H1 (cell line): ENCODE results near the gene DNAJC2. TPM values are rescaled to one million over a fixed set of nuclear protein-coding genes. Genes with fewer than 3 reads are reported as not detected.

ENCODE experiments used
- BACH1 ChIP-seq: IDR thresholded peaks from 2 replicates; pipeline ENCODE4 v1.6.1; 2012; ENCODE audit warnings: low read length, improper control_type of control experiment
- CHD7 ChIP-seq: fragments of 300-600 bp; sonication (generic); IDR thresholded peaks from 2 replicates; pipeline ENCODE4 v1.7.1; 2012; ENCODE audit warnings: low read length, moderate library complexity, mild to moderate bottlenecking, inconsistent platforms; ENCODE audit not compliant: insufficient replicate concordance
- CREB1 ChIP-seq: IDR thresholded peaks from 2 replicates; pipeline ENCODE4 v1.6.1; 2012; ENCODE audit warnings: inconsistent platforms
- PHF8 ChIP-seq: fragments of 200-600 bp; sonication (generic); conservative IDR thresholded peaks from 2 replicates; pipeline ENCODE4 v1.7.1; 2012; ENCODE audit warnings: low read depth, mild to moderate bottlenecking, inconsistent platforms, low read length, moderate library complexity
- RBBP5 ChIP-seq: IDR thresholded peaks from 2 replicates; pipeline ENCODE4 v1.7.1; 2012; ENCODE audit warnings: low read depth, mild to moderate bottlenecking, inconsistent platforms, low read length, moderate library complexity, borderline replicate concordance
- RNF2 ChIP-seq: fragments of 200-900, 300-1000 bp; sonication (generic); IDR thresholded peaks from 2 replicates; pipeline ENCODE4 v1.7.1; 2016; ENCODE audit warnings: borderline replicate concordance, low read depth, mild to moderate bottlenecking, antibody characterized with exemption, low read length; ENCODE audit not compliant: poor library complexity, severe bottlenecking; ENCODE audit errors: missing control alignments
- SP1 ChIP-seq: IDR thresholded peaks from 2 replicates; pipeline ENCODE4 v1.6.1; 2011; ENCODE audit warnings: low read depth, low read length
- SP4 ChIP-seq: IDR thresholded peaks from 2 replicates; pipeline ENCODE4 v1.6.1; 2012; ENCODE audit warnings: low read length, inconsistent platforms
- SRF ChIP-seq: IDR thresholded peaks from 2 replicates; pipeline ENCODE4 v1.6.1; 2011; ENCODE audit warnings: mild to moderate bottlenecking, low read depth, low read length, moderate library complexity
- TCF12 ChIP-seq: IDR thresholded peaks from 2 replicates; pipeline ENCODE4 v1.6.1; 2011; ENCODE audit warnings: low read depth, mild to moderate bottlenecking, low read length
- polyA plus RNA-seq, 7 experiments: library from polyadenylated mRNA; depleted of rRNA in 3 of 7; stranded (reverse) in 5 of 7; unstranded in 2 of 7; fragments of >200 nt in 5 of 7; fragments of 200-250 nt in 2 of 7; gene quantifications; 1 replicate in 5 of 7; 2 replicates in 1 of 7; 4 replicates in 1 of 7; pipeline versions ENCODE4 v1.2.1 to v1.2.3, GENCODE V29; 2011 to 2013; ENCODE audit warnings: missing spikeins in 2 of 7, mixed read lengths in 2 of 7
- total RNA-seq: library from RNA; stranded (reverse); fragmentation: NEBNext Ultra II Directional; extraction: Animal tissue kit (Norgen Biotek cat#: 25700); gene quantifications from 2 replicates; pipeline ENCODE4 v1.2.1, GENCODE V29; 2021
- TF ChIP-seq, protein P1 (sequence below): IDR thresholded peaks from 2 replicates; pipeline ENCODE4 v1.6.1; 2012; ENCODE audit warnings: low read length, inconsistent platforms

DNAJC2 gene
- total and polyA plus RNA-seq, 2 of the 8 experiments (the other 6 are each of a cell fraction or from before 2014, with no cell fraction given) = 9.8 to 42.2 TPM

- TF ChIP-seq CHD7 (no peak), SRF (no peak), SP4 (no peak), TCF12 (no peak), PHF8 (no peak), SP1 (no peak), BACH1 (no peak), CREB1 (no peak), RBBP5 (no peak), RNF2 (no peak)
- TF ChIP-seq, protein P1, sequence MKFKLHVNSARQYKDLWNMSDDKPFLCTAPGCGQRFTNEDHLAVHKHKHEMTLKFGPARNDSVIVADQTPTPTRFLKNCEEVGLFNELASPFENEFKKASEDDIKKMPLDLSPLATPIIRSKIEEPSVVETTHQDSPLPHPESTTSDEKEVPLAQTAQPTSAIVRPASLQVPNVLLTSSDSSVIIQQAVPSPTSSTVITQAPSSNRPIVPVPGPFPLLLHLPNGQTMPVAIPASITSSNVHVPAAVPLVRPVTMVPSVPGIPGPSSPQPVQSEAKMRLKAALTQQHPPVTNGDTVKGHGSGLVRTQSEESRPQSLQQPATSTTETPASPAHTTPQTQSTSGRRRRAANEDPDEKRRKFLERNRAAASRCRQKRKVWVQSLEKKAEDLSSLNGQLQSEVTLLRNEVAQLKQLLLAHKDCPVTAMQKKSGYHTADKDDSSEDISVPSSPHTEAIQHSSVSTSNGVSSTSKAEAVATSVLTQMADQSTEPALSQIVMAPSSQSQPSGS = no peak
These were observed 44.7 kb upstream of the DNAJC2 start (continued) for GRCh38 chr7:103389263-103389662.
